GM12878 (cell line): ENCODE results near the gene WDR18. TPM values are rescaled to one million over a fixed set of nuclear protein-coding genes. Genes with fewer than 3 reads are reported as not detected.

ENCODE experiments used
- ATAC-seq: fragments of 200-7000 bp; cut with Tn5 transposase; 3 replicates; pipeline ENCODE4 v1.9.1; 2020; ENCODE audit warnings: mild to moderate bottlenecking, moderate library complexity
- BruUV-seq: library from RNA; stranded (reverse); fragments of 400-500 nt; replicated peaks from 2 replicates; lab custom pipeline; 2021; lab: Mats Ljungman, UMichigan
- CTCF ChIA-PET: fragments of 300-600 bp; sonication (Branson Sonifier 250); formaldehyde crosslinking; extraction: SDS; loops from one replicate; lab custom pipeline; 2021; ENCODE audit warnings: inconsistent platforms; lab: Yijun Ruan, JAX
- POLR2A ChIA-PET: fragments of 350-600 bp; formaldehyde crosslinking; extraction: SDS; loops from one replicate; lab custom pipeline; 2021; ENCODE audit warnings: inconsistent platforms; lab: Charles Lee
- RAD21 ChIA-PET: fragments of 300-600 bp; sonication (Branson Sonifier 250); formaldehyde crosslinking; loops from one replicate; lab custom pipeline; 2023; ENCODE audit warnings: antibody characterized with exemption; ENCODE audit not compliant: unreplicated experiment; lab: Charles Lee
- SMC1A ChIA-PET: fragments of 300-600 bp; sonication (Branson Sonifier 250); formaldehyde crosslinking; loops from one replicate; lab custom pipeline; 2023; ENCODE audit not compliant: unreplicated experiment, uncharacterized antibody; lab: Charles Lee
- DNase-seq: peaks from one replicate; pipeline ENCODE4 v3.0.0-alpha.2; 2011; ENCODE audit warnings: low read depth, low spot score
- FAIRE-seq: peaks from 3 replicates; lab custom pipeline; 2011; peaks lifted over from hg19 to GRCh38; lab: Jason Lieb, UNC
- H2AFZ ChIP-seq: 2 replicates; pipeline ENCODE4 v1.6.0; 2011; ENCODE audit warnings: low read depth, low read length, control low read depth; ENCODE audit not compliant: control insufficient read depth
- H3K27ac ChIP-seq: 2 replicates; pipeline ENCODE4 v1.5.1; 2011; ENCODE audit warnings: control low read depth; ENCODE audit not compliant: control insufficient read depth, insufficient read depth
- H3K27me3 ChIP-seq, 2 experiments: replicated peaks in 1 of 2; 2 replicates each; pipeline versions ENCODE4 v1.6.0 to v1.6.1; 2011; ENCODE audit warnings: low read length in 1 of 2; ENCODE audit not compliant: control insufficient read depth in 2 of 2, insufficient read depth in 2 of 2
- H3K36me3 ChIP-seq, 2 experiments: 2 replicates each; pipeline ENCODE4 v1.5.1; 2011; ENCODE audit warnings: low read length in 1 of 2; ENCODE audit not compliant: control insufficient read depth in 2 of 2, insufficient read depth in 2 of 2
- H3K4me1 ChIP-seq: 2 replicates; pipeline ENCODE4 v1.6.1; 2011; ENCODE audit warnings: mild to moderate bottlenecking, low read length, moderate library complexity, mixed read lengths; ENCODE audit not compliant: control insufficient read depth, insufficient read depth
- H3K4me2 ChIP-seq: 2 replicates; pipeline ENCODE4 v1.6.0; 2011; ENCODE audit warnings: control low read depth; ENCODE audit not compliant: control insufficient read depth, insufficient read depth
- H3K4me3 ChIP-seq: fragments of 200-600 bp; sonication (generic); 2 replicates; pipeline ENCODE4 v1.5.1; 2016
- H3K79me2 ChIP-seq: 2 replicates; pipeline ENCODE4 v1.6.0; 2011; ENCODE audit warnings: low read length; ENCODE audit not compliant: control insufficient read depth, insufficient read depth
- H3K9ac ChIP-seq: 2 replicates; pipeline ENCODE4 v1.8.0; 2011; ENCODE audit warnings: low read length, control low read depth, mixed read lengths; ENCODE audit not compliant: control insufficient read depth, insufficient read depth
- H3K9me3 ChIP-seq: replicated peaks from 3 replicates; pipeline ENCODE4 v1.5.1; 2011; ENCODE audit warnings: mild to moderate bottlenecking, low read length; ENCODE audit not compliant: control insufficient read depth, insufficient read depth
- H4K20me1 ChIP-seq: 2 replicates; pipeline ENCODE4 v1.6.0; 2011; ENCODE audit not compliant: control insufficient read depth, insufficient read depth
- EGR1 ChIP-seq, 2 experiments: IDR thresholded peaks; 1 replicate in 1 of 2; 2 replicates in 1 of 2; pipeline ENCODE4 v1.6.1; 2011 to 2012; ENCODE audit warnings: low read depth in 2 of 2, low read length in 2 of 2, borderline replicate concordance in 1 of 2, mild to moderate bottlenecking in 1 of 2, moderate library complexity in 1 of 2
- HDAC6 ChIP-seq: fragments of 200-600 bp; sonication (generic); IDR thresholded peaks from one replicate; pipeline ENCODE4 v1.8.0; 2017; ENCODE audit warnings: antibody characterized with exemption; ENCODE audit not compliant: unreplicated experiment
- MYB ChIP-seq: fragments of 150-350 bp; IDR thresholded peaks from 2 replicates; pipeline ENCODE4 v1.6.1; 2014; ENCODE audit warnings: mild to moderate bottlenecking, low read depth, low read length, borderline replicate concordance
- NR2F1 ChIP-seq: fragments of 450-650 bp; conservative IDR thresholded peaks from 2 replicates; pipeline ENCODE4 v1.6.1; 2017; ENCODE audit warnings: mild to moderate bottlenecking
- NRF1 ChIP-seq: conservative IDR thresholded peaks from 2 replicates; pipeline ENCODE4 v1.6.1; 2011; ENCODE audit warnings: mild to moderate bottlenecking, low read depth, low read length, improper control_type of control experiment
- SIN3A ChIP-seq: IDR thresholded peaks from 2 replicates; pipeline ENCODE4 v1.6.1; 2012; ENCODE audit warnings: low read depth, low read length, improper control_type of control experiment
- WRNIP1 ChIP-seq: IDR thresholded peaks from 2 replicates; pipeline ENCODE4 v1.6.1; 2011; ENCODE audit warnings: low read depth, low read length, improper control_type of control experiment, borderline replicate concordance
- ZNF622 ChIP-seq: fragments of 450-650 bp; IDR thresholded peaks from 2 replicates; pipeline ENCODE4 v1.6.1; 2017; ENCODE audit warnings: mild to moderate bottlenecking, inconsistent platforms
- ZNF687 ChIP-seq: fragments of 450-650 bp; IDR thresholded peaks from 2 replicates; pipeline ENCODE4 v1.6.1; 2017; ENCODE audit warnings: mild to moderate bottlenecking, moderate library complexity
- WGBS: methylation state at CpG from one replicate; pipeline ENCODE4 v1.1.6; 2016; ENCODE audit warnings: low lambda C conversion rate; ENCODE audit not compliant: insufficient replicate concordance, insufficient coverage; ENCODE audit errors: missing lambda C conversion rate; 5-methylcytosine and 5-hydroxymethylcytosine counted together
- in situ Hi-C: fragments of 300-500 bp; cut with MboI; formaldehyde crosslinking; loops from 9 replicates; pipeline ENCODE4 v1.14.3; 2018; ENCODE audit warnings: mixed read lengths
- intact Hi-C: fragments of 100-400 bp; cut with micrococcal nuclease; formaldehyde crosslinking; loops from one replicate; pipeline ENCODE4 v1.14.2; 2022; ENCODE audit not compliant: unreplicated experiment
- polyA plus RNA-seq, 11 experiments: library from polyadenylated mRNA; depleted of rRNA in 4 of 11; unstranded in 6 of 11; stranded (reverse) in 5 of 11; fragments of >200 nt; fragmentation: Nextera tagmentation in 4 of 11; fragmentation: Illumina TruSeq in 1 of 11; extraction: Ambion mirVana in 4 of 11; extraction: Trizol in 1 of 11; gene quantifications; 1 replicate in 1 of 11; 2 replicates in 10 of 11; pipeline versions ENCODE4 v1.2.1 to v1.2.3, GENCODE V29; 2011 to 2016; ENCODE audit warnings: inconsistent platforms in 2 of 11, missing spikeins in 2 of 11, low read depth in 1 of 11
- total RNA-seq, 4 experiments: library from RNA; depleted of rRNA in 3 of 4; stranded (reverse); fragments of >200 nt in 3 of 4; fragmentation: Illumina TruSeq in 1 of 4; extraction: Trizol in 1 of 4; gene quantifications; 2 replicates each; pipeline versions ENCODE4 v1.2.1 to v1.2.3, GENCODE V29; 2013 to 2021

The WDR18 gene
- total and polyA plus RNA-seq, 10 of the 15 experiments (the other 5 are each of a cell fraction or from before 2014, with no cell fraction given): 3.0 to 206 (median 62.3) TPM

- TF ChIP-seq NRF1 (no peak), HDAC6 (no peak)
- FAIRE-seq (no peak), ATAC-seq (peak; percentile 81), DNase-seq (no peak)
- in situ Hi-C loops (no loop called here), intact Hi-C loops (no loop called here)
- H3K27me3 ChIP-seq: no peaks in the 10 kb centered on the region
- ChIA-PET CTCF (no interaction called here), SMC1A (no interaction called here), POLR2A (interaction anchor here (0.6 kb wide), 1 partner anchor 76 kb away, joined by 3 read pairs; no protein-coding TSS in a partner anchor), RAD21 (no interaction called here)
- no peak overlapping the region for H3K4me2 ChIP-seq
- BruUV-seq: no TSS peak
- no peak overlapping the region for H3K27ac ChIP-seq
- H3K79me2 ChIP-seq: no peaks in the 10 kb centered on the region
- H3K4me1 ChIP-seq: no peaks in the 10 kb centered on the region; the same call in 1 of the 2 replicates
- H3K9me3 ChIP-seq: no peaks in the 10 kb centered on the region
- H3K4me3 ChIP-seq: no peak overlapping the region
- no peak overlapping the region for H3K9ac ChIP-seq
- no peak overlapping the region for H2AFZ ChIP-seq
- WGBS: 71% methylated on average over 20 of the region's 47 CpGs
- peaks cover 4 to 15% of the 10 kb centered on the region in 2 experiments; a peak in 3 of 4 replicates for H3K36me3 ChIP-seq
- no peaks in the 10 kb centered on the region for H4K20me1 ChIP-seq
Measured at GRCh38 chr19:991174-991931, 7.2 kb downstream of the WDR18 start.

GRCh38 chr19:991932-992669 lies 8.0 kb downstream of the WDR18 start:
- H3K4me1 ChIP-seq: no peaks in the 10 kb centered on the region; the same call in 1 of the 2 replicates
- ChIA-PET RAD21 (no interaction called here), CTCF (no interaction called here), POLR2A (no interaction called here), SMC1A (no interaction called here)
- H3K27ac ChIP-seq: no peak overlapping the region
- BruUV-seq: no TSS peak
- DNase-seq (no peak), FAIRE-seq (no peak), ATAC-seq (no peak)
- no peak overlapping the region for H3K9ac ChIP-seq
- H3K27me3 ChIP-seq: no peaks in the 10 kb centered on the region
- in situ Hi-C loops: no loop called here
- H2AFZ ChIP-seq: no peak overlapping the region
- no peak overlapping the region for H3K4me2 ChIP-seq
- no peak overlapping the region for H3K4me3 ChIP-seq
- peaks cover 4 to 15% of the 10 kb centered on the region in 2 experiments; a peak in 3 of 4 replicates for H3K36me3 ChIP-seq
- H3K79me2 ChIP-seq: no peaks in the 10 kb centered on the region
- 94% methylated on average over 38 of the region's 42 CpGs for WGBS
- no peaks in the 10 kb centered on the region for H4K20me1 ChIP-seq
- intact Hi-C loops: no loop called here
- H3K9me3 ChIP-seq: no peaks in the 10 kb centered on the region
- TF ChIP-seq SIN3A (no peak), NR2F1 (0 out of 2 replicates have a peak, but pooled peaks have one; percentile 18), MYB (no peak), EGR1 (IDR thresholded peaks at IDR 0.05; ENCODE audit: borderline replicate concordance in 1 of 2, low read depth in 2 of 2, low read length in 2 of 2) (no peak), WRNIP1 (no peak), ZNF687 (no peak), ZNF622 (no peak)
